IPS-18c (cell line): ENCODE results near the gene APOM.

ENCODE experiments used
- H3K4me3 ChIP-seq: 2 replicates; pipeline ENCODE4 v1.7.0; 2013; ENCODE audit warnings: low read depth, mild to moderate bottlenecking, low read length, moderate library complexity; ENCODE audit not compliant: insufficient read depth
- H3K9me3 ChIP-seq: one replicate; pipeline ENCODE4 v1.6.1; 2013; ENCODE audit warnings: mild to moderate bottlenecking, low read length, moderate library complexity; ENCODE audit not compliant: control insufficient read depth, insufficient read depth

APOM gene

GRCh38 chr6:31655349-31656237 lies at the start of gene APOM:
Gene APOM (plus strand): TSS chr6:31655894. CDS start chr6:31655967, 73 bp downstream.
- H3K9me3 ChIP-seq, result no peaks in the 10 kb centered on the region

DNA sequence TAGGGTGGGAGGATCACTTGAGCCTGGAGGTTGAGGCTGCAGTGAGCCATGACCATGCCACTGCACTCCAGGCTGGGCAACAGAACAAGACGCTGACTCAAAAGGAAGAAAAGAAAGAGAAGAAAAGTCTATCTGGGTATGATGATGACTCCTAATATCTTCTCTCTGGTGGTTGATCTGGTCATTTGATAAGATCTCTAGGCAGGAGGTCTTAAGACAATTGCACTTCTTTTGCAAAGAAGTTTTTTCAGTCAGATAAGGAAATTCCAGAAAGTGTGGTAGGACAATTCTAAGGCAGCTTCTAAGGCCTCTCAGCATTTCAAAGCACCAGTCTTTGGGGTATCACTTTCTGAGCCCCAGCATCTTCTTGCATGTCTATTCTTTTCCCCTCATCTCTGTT lies 48.4 kb upstream of the APOM start:
- no peak overlapping the region for H3K4me3 ChIP-seq
- H3K9me3 ChIP-seq, result no peaks in the 10 kb centered on the region

More at GRCh38 chr6:31655349-31656237, at the start of gene APOM:
- no peak within 1 kb of the TSS for H3K4me3 ChIP-seq

GRCh38 chr6:31609519-31610406 lies 45.9 kb upstream of the APOM start:
- Histone ChIP-seq H3K9me3 (no peaks in the 10 kb centered on the region), H3K4me3 (no peak overlapping the region)

- H3K9me3 ChIP-seq, result no peaks in the 10 kb centered on the region
- H3K4me3 ChIP-seq, result no peak overlapping the region
Observed at GRCh38 chr6:31610968-31611367, 44.7 kb upstream of the APOM start.

- no peaks in the 10 kb centered on the region for H3K9me3 ChIP-seq
- no peak overlapping the region for H3K4me3 ChIP-seq
Observed at GRCh38 chr6:31614075-31614619, 41.5 kb upstream of the APOM start.

DNA sequence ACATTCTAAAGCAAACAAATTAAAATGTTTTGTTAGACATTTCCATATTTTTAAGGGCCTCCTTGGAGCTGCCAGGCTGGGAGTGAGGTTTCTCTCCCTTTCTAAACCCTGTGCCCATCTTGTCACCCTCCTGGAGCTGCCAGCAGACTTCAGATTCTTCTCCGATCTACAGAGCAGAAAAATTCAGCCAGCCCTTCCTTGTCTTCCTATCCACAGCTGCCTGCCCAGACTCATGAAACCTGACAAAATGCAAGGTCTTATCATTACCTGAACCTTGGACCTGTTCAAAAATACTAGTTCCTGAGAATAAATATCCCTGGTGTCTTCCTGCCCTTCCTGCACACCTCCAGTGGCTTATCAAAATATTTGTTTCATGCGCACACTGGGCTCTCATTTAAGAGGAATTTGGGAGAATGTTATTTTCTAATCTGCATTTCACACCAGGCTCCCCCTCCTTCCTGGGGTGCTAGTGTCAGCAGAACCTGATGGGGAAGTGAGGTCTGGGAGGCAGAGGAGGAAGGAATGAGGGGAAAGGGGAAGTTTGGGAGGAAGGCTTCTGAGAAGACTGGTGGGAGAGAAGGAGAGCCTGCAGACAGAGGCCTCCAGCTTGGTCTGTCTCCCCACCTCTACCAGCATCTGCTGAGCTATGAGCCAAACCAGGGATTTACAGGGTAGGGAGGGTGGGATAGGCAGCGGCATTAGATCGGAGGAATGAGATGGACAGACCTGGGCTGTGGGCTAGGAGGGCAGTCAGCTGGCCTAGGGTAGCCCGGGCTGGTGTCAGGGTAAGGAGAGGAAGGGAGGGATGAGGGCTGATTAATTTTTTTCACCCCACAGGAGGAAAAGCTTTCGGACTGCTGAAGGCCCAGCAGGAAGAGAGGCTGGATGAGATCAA lies 40.8 kb upstream of the APOM start, which contains the start of gene AIF1:
Gene AIF1 (plus strand): TSS at position 551 of the 895 bp plus-strand sequence. CDS start 96 bp downstream, at position 647.
- no peak within 1 kb of the TSS for H3K4me3 ChIP-seq
- no peaks in the 10 kb centered on the region for H3K9me3 ChIP-seq

GRCh38 chr6:31615748-31616147 lies 39.9 kb upstream of the APOM start:
- Histone ChIP-seq H3K4me3 (no peak overlapping the region), H3K9me3 (no peaks in the 10 kb centered on the region)

DNA sequence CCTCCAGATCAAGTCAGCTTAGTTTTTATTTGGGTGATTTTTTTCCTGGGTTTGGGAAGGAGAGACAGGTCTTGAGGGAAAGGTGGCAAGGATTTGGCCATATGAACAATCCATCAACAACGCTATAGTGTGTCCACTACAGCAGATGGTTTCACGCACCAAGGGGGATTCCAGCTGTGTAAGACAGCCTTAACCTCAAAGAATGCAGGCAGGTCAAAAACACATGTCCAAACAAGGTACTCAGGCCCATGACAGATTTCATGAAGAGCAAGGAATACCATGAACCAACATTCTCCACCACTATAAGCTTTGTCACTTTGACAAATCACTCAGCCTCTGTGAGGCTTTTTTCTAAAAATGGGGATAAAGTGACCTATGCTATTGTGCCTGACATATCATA lies 38.7 kb upstream of the APOM start:
- Histone ChIP-seq H3K4me3 (no peak overlapping the region), H3K9me3 (no peaks in the 10 kb centered on the region)

GRCh38 chr6:31619805-31620585 lies 35.7 kb upstream of the APOM start:
- H3K4me3 ChIP-seq, result peak overlapping the region; percentile 94

DNA sequence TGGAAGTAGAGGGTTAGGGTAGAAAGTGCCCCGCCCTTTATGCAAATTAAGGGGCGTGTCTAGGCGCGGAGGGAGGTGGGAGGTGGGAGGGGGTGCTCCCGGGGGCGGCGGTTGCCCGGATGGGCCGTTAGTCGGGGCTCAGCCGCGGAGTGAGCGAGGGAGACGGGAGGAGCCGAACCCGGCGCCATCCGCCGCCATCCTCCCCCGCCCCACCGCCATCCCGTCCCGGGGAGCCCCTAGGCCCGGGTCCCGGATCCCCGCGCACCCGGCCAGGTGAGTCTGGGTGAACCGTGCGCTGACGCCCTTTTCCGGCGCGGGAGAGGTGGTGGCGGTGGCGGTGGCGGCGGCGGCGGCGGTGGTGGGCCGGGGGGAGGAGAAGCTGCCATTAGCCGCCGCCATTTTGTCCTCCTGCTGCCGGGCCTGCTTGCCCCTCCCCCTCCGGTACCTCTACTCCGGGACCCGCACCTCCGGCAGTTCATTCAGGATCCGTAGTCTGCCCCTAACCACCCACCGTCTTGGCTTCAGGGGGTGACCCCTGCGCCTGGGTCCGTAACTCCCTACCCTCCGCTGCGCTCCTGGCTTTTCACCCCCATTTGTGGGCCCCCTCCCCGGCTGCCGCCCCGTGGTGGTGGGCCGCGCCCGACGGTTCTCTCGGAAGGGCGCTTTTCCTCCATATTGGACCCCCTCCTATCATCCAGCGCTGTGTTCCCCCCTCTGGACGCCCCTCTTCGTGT lies 34.9 kb upstream of the APOM start, which contains the start of gene PRRC2A:
Gene PRRC2A (plus strand): TSS at position 130 of the 734 bp plus-strand sequence. CDS start 2,075 bp downstream, outside the sequence.
- Histone ChIP-seq H3K4me3 (peak within 1 kb of the TSS; percentile 96), H3K9me3 (no peaks in the 10 kb centered on the region)

More at GRCh38 chr6:31619805-31620585, 35.7 kb upstream of the APOM start:
- H3K9me3 ChIP-seq, result no peaks in the 10 kb centered on the region

DNA sequence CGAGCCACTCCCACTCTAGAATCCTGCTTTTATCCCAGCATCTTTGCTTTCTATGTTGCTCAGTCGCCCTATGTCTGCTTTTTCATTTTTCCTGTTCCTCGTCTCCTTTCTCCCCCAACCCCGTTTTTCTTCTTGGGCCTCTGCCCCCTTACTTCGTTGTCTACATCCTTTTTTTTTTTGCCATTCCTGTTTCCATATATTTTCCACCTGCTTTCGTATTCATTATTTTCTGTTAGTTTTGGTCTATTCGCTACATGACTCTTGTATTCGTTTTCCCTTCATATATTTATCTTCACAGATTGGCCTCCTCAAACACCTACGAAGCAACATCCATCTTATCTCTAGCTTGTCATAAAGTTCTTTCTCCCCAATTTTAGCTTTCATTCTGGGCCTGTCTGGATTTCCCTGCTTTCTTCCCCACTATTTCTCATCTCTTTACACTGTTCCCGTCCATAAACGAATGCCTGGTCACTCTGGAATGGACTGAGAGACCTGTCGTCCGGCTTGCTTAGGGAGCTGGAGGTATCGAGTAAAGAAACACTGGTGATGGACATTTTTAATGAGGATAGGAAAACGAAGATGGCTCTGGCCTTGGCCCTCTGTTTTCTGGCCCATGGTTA lies 34.3 kb upstream of the APOM start:
- Histone ChIP-seq H3K9me3 (no peaks in the 10 kb centered on the region), H3K4me3 (peak overlapping the region; percentile 96)

- H3K4me3 ChIP-seq, result peak overlapping the region; percentile 96
- no peaks in the 10 kb centered on the region for H3K9me3 ChIP-seq
Observed at GRCh38 chr6:31621991-31622390, 33.7 kb upstream of the APOM start.

DNA sequence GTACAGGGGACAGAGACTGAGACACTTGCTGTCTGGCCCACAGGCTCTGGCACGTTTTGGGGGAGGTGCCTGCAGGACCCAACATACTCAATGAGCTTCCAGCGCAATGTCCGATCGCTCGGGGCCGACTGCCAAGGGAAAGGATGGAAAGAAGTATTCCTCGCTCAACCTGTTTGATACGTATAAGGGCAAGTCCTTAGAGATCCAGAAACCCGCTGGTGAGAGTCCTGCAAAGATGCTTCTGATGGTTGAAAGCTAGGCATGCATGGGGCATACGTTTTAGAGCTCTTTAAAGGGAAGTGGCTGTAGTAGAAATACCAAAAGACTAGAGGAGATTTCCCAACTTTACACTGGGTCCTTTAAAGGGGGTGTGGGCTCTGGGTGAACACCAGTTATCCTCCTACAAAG lies 33.0 kb upstream of the APOM start:
- H3K9me3 ChIP-seq, result no peaks in the 10 kb centered on the region
- peak overlapping the region; percentile 96 for H3K4me3 ChIP-seq

DNA sequence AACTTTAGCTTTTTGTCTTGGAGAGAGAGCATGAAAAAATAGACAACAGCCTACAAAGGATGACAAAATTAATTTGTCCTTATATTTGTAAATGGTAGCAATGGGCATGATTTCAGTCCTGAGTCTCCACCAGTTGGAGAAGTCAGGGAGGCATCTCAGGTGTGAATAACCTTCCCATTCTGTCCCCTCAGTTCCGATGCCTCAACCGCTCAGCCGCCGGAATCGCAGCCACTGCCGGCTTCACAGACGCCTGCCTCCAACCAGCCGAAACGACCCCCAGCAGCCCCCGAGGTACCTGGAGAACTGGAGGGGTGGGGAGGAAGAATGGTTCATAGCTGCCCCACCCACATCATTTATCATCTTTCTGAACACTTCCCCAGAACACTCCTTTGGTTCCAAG lies 31.6 kb upstream of the APOM start:
- H3K9me3 ChIP-seq, result peaks cover 2% of the 10 kb centered on the region
- H3K4me3 ChIP-seq, result no peak overlapping the region

DNA sequence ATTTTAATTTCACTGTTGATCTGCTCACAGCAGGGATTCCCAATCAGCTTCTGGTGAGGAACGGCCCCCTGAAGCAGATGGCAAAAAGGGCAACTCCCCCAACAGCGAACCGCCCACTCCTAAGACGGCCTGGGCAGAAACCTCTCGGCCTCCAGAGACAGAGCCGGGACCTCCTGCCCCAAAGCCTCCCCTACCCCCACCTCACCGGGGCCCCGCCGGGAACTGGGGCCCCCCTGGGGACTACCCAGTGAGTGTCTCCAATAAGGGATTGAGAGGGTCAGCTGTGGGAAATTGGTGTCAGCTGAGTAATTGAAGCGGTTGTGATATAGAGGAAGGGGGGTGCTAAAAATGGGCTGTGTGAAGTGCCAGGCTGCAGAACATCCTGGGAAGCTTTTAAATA lies 28.7 kb upstream of the APOM start:
- no peak overlapping the region for H3K4me3 ChIP-seq

More for the DNA sequence above, 28.7 kb upstream of the APOM start:
- H3K9me3 ChIP-seq, result peaks cover 2% of the 10 kb centered on the region
